HepG2 (cell line): ENCODE measurements around the gene SRP68. TPM values are rescaled to one million over a fixed set of nuclear protein-coding genes. Genes with fewer than 3 reads are reported as not detected.

Experiments used
- HOXA5 ChIP-seq: sonication (generic); formaldehyde crosslinking; IDR thresholded peaks from 2 replicates; pipeline ENCODE4 v1.4.0; 2020; ENCODE audit warnings: missing genetic modification reagents
- HOXA7 ChIP-seq: sonication (generic); formaldehyde crosslinking; IDR thresholded peaks from 2 replicates; pipeline ENCODE4 v1.8.1; 2022; ENCODE audit warnings: mild to moderate bottlenecking, missing genetic modification reagents, moderate library complexity
- MIXL1 ChIP-seq: IDR thresholded peaks from 2 replicates; pipeline ENCODE4 v1.6.1; 2016
- MLXIP ChIP-seq: sonication (generic); formaldehyde crosslinking; IDR thresholded peaks from 2 replicates; pipeline ENCODE4 v1.9.0; 2021; ENCODE audit warnings: missing genetic modification reagents, borderline replicate concordance
- MNT ChIP-seq: fragments of 450-650 bp; IDR thresholded peaks from 2 replicates; pipeline ENCODE4 v1.6.1; 2016
- PBX3 ChIP-seq: sonication (generic); formaldehyde crosslinking; IDR thresholded peaks from 2 replicates; pipeline ENCODE4 v1.8.1; 2023; ENCODE audit warnings: missing genetic modification reagents, inconsistent platforms, borderline replicate concordance
- ZBTB1 ChIP-seq: sonication (generic); formaldehyde crosslinking; IDR thresholded peaks from 2 replicates; pipeline ENCODE4 v1.4.0; 2020; ENCODE audit warnings: missing genetic modification reagents, borderline replicate concordance
- ZNF337 ChIP-seq: sonication (generic); formaldehyde crosslinking; IDR thresholded peaks from 2 replicates; pipeline ENCODE4 v1.5.1; 2020; ENCODE audit warnings: missing genetic modification reagents, low read depth, mild to moderate bottlenecking, borderline replicate concordance
- ZNF607 ChIP-seq: sonication (generic); formaldehyde crosslinking; IDR thresholded peaks from 2 replicates; pipeline ENCODE4 v1.5.1; 2020; ENCODE audit warnings: missing genetic modification reagents, mild to moderate bottlenecking, borderline replicate concordance
- ZNF639 ChIP-seq: conservative IDR thresholded peaks from 2 replicates; pipeline ENCODE4 v1.6.1; 2018; ENCODE audit warnings: missing genetic modification reagents
- ZNF646 ChIP-seq: sonication (generic); formaldehyde crosslinking; IDR thresholded peaks from 2 replicates; pipeline ENCODE4 v1.9.0; 2021; ENCODE audit warnings: mild to moderate bottlenecking, missing genetic modification reagents
- ZNF720 ChIP-seq: sonication (generic); formaldehyde crosslinking; IDR thresholded peaks from 2 replicates; pipeline ENCODE4 v1.4.0; 2020; ENCODE audit warnings: missing genetic modification reagents
- ZNF766 ChIP-seq: sonication (generic); formaldehyde crosslinking; IDR thresholded peaks from 2 replicates; pipeline ENCODE4 v1.5.0; 2020; ENCODE audit warnings: missing genetic modification reagents, borderline replicate concordance
- ZNF777 ChIP-seq: sonication (generic); formaldehyde crosslinking; IDR thresholded peaks from 2 replicates; pipeline ENCODE4 v1.4.0; 2020; ENCODE audit warnings: missing genetic modification reagents
- polyA plus RNA-seq, 8 experiments: library from polyadenylated mRNA; depleted of rRNA in 3 of 8; stranded (reverse) in 7 of 8; unstranded in 1 of 8; fragments of >200 nt; fragmentation: Illumina TruSeq in 4 of 8; extraction: Trizol in 4 of 8; gene quantifications; 2 replicates each; pipeline versions ENCODE4 v1.2.1 to v1.2.3, GENCODE V29; 2011 to 2016; ENCODE audit warnings: low read depth in 4 of 8, missing spikeins in 1 of 8, mixed read lengths in 1 of 8; ENCODE audit not compliant: insufficient read depth in 1 of 8
- total RNA-seq, 5 experiments: library from RNA; depleted of rRNA; stranded (reverse); fragments of >200 nt; fragmentation: Illumina TruSeq; extraction: Trizol; gene quantifications; 2 replicates each; pipeline ENCODE4 v1.2.3, GENCODE V29; 2016; ENCODE audit warnings: low read depth in 1 of 5

SRP68 gene
- total and polyA plus RNA-seq, 2 of the 13 experiments (the other 11 are each of a cell fraction or from before 2014, with no cell fraction given) = 39.8 to 74.3 TPM

- peak; percentile 25; the same call in 1 of the 2 replicates for TF ChIP-seq ZNF646 (CRISPR knock-in tag)
- TF ChIP-seq ZBTB1 = no peak
- no peak for TF ChIP-seq ZNF607 (CRISPR knock-in tag)
- no peak for TF ChIP-seq ZNF639 (CRISPR knock-in tag)
- TF ChIP-seq ZNF777 (CRISPR knock-in tag) = peak; percentile 41; the same call in 1 of the 2 replicates
- peak; percentile 46; the same call in 1 of the 2 replicates for TF ChIP-seq HOXA5 (CRISPR knock-in tag)
- TF ChIP-seq MLXIP (CRISPR knock-in tag) = no peak
- no peak for TF ChIP-seq MNT
- TF ChIP-seq HOXA7 = no peak
- no peak for TF ChIP-seq ZNF337 (CRISPR knock-in tag)
- 0 out of 2 replicates have a peak, but pooled peaks have one; percentile 22 for TF ChIP-seq ZNF766 (CRISPR knock-in tag)
- TF ChIP-seq ZNF720 (CRISPR knock-in tag) = no peak
- no peak for TF ChIP-seq PBX3 (CRISPR knock-in tag)
- TF ChIP-seq MIXL1 (CRISPR knock-in tag) = no peak
Measured at GRCh38 chr17:76027159-76027839, 45.0 kb downstream of the SRP68 start, which contains the start of gene EVPL (continued).
